Ishikawa (cell line): ENCODE results near the gene ABCA2.
A peak's percentile ranks its signal among the peaks of the same experiment; 100 is the strongest.

Experiments used
- CEBPB ChIP-seq: IDR thresholded peaks from 2 replicates; pipeline ENCODE4 v1.6.1; 2012
- CREB1 ChIP-seq: IDR thresholded peaks from 2 replicates; pipeline ENCODE4 v1.6.1; 2012; ENCODE audit warnings: low read depth
- EGR1 ChIP-seq: IDR thresholded peaks from 2 replicates; pipeline ENCODE4 v1.6.1; 2012
- EP300 ChIP-seq: IDR thresholded peaks from 2 replicates; pipeline ENCODE4 v1.6.1; 2012; ENCODE audit warnings: borderline replicate concordance
- RAD21 ChIP-seq: IDR thresholded peaks from 2 replicates; pipeline ENCODE4 v1.6.1; 2012; ENCODE audit warnings: low read depth
- TAF1 ChIP-seq: IDR thresholded peaks from 2 replicates; pipeline ENCODE4 v1.6.1; 2012; ENCODE audit warnings: low read depth, mild to moderate bottlenecking
- TCF12 ChIP-seq: IDR thresholded peaks from 2 replicates; pipeline ENCODE4 v1.6.1; 2012; ENCODE audit warnings: low read depth
- TEAD4 ChIP-seq: IDR thresholded peaks from 2 replicates; pipeline ENCODE4 v1.6.1; 2012
- YY1 ChIP-seq: IDR thresholded peaks from 2 replicates; pipeline ENCODE4 v1.6.1; 2012; ENCODE audit warnings: low read depth
- TF ChIP-seq, protein P1 (sequence below): IDR thresholded peaks from 2 replicates; pipeline ENCODE4 v1.6.1; 2012; ENCODE audit warnings: low read depth, mild to moderate bottlenecking
- TF ChIP-seq, protein P2 (sequence below): IDR thresholded peaks from 2 replicates; pipeline ENCODE4 v1.6.1; 2012

DNA sequence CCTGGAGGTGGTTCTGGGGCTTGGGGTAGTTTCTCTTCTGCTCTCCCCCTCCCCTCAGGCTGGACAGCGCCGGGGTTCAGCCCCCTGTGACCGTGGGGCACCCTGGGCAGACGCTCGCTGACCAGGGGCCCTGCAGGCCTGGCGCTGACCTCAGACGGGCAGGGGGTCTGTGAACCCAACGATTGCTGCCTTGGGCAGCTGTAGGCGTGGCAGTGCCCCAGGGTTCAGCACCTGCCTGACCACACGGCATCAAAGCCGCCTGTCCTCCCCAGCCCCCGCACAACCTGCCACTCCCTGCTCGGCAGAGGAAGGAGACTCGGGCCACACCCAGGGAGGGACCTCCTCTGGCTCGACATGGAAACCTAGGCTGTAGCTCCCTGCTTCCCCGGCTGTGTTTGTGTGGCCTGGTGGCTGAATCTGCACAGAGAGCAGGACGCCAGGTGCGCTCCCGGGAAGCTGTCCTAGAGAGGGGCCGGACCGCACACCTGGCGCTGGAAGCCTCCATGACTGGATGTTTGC, 63.8 kb downstream of the ABCA2 start:
- TF ChIP-seq EGR1 (no peak), TCF12 (no peak), YY1 (no peak), EP300 (no peak), CREB1 (no peak), TEAD4 (no peak), CEBPB (no peak), TAF1 (no peak), RAD21 (no peak)
- TF ChIP-seq, protein P1, sequence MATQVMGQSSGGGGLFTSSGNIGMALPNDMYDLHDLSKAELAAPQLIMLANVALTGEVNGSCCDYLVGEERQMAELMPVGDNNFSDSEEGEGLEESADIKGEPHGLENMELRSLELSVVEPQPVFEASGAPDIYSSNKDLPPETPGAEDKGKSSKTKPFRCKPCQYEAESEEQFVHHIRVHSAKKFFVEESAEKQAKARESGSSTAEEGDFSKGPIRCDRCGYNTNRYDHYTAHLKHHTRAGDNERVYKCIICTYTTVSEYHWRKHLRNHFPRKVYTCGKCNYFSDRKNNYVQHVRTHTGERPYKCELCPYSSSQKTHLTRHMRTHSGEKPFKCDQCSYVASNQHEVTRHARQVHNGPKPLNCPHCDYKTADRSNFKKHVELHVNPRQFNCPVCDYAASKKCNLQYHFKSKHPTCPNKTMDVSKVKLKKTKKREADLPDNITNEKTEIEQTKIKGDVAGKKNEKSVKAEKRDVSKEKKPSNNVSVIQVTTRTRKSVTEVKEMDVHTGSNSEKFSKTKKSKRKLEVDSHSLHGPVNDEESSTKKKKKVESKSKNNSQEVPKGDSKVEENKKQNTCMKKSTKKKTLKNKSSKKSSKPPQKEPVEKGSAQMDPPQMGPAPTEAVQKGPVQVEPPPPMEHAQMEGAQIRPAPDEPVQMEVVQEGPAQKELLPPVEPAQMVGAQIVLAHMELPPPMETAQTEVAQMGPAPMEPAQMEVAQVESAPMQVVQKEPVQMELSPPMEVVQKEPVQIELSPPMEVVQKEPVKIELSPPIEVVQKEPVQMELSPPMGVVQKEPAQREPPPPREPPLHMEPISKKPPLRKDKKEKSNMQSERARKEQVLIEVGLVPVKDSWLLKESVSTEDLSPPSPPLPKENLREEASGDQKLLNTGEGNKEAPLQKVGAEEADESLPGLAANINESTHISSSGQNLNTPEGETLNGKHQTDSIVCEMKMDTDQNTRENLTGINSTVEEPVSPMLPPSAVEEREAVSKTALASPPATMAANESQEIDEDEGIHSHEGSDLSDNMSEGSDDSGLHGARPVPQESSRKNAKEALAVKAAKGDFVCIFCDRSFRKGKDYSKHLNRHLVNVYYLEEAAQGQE = peak; percentile 41; the same call in 1 of the 2 replicates
- TF ChIP-seq, protein P2, sequence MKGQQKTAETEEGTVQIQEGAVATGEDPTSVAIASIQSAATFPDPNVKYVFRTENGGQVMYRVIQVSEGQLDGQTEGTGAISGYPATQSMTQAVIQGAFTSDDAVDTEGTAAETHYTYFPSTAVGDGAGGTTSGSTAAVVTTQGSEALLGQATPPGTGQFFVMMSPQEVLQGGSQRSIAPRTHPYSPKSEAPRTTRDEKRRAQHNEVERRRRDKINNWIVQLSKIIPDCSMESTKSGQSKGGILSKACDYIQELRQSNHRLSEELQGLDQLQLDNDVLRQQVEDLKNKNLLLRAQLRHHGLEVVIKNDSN = no peak
